GM19372 (cell line): Measurements from ENCODE around the gene PRKG1.

Experiments
- ATAC-seq: cut with Tn5 transposase; IDR thresholded peaks from one replicate; pipeline ENCODE4 v1.9.1; 2021; ENCODE audit warnings: mild to moderate bottlenecking, low read depth, moderate library complexity; ENCODE audit not compliant: unreplicated experiment

PRKG1 gene

GRCh38 chr10:51766423-51767102, 692.3 kb downstream of the PRKG1 start:
- ATAC-seq, result no peak

- ATAC-seq, result no peak
Measured at GRCh38 chr10:51767103-51767763, 692.9 kb downstream of the PRKG1 start.

GRCh38 chr10:51768886-51769465, 694.7 kb downstream of the PRKG1 start:
- no peak for ATAC-seq

- ATAC-seq, result no peak
Measured at GRCh38 chr10:51770709-51771108, 696.4 kb downstream of the PRKG1 start.

GRCh38 chr10:51772387-51772786, 698.1 kb downstream of the PRKG1 start:
- no peak for ATAC-seq

- ATAC-seq, result no peak
Measured at GRCh38 chr10:51773681-51774080, 699.4 kb downstream of the PRKG1 start.

- ATAC-seq, result no peak
Measured at GRCh38 chr10:51783941-51784340, 709.7 kb downstream of the PRKG1 start.

GRCh38 chr10:51786016-51786683, 711.9 kb downstream of the PRKG1 start:
- ATAC-seq, result no peak

- ATAC-seq, result no peak
Measured at GRCh38 chr10:51786684-51787035, 712.4 kb downstream of the PRKG1 start.

GRCh38 chr10:51788273-51788672, 714.0 kb downstream of the PRKG1 start:
- ATAC-seq, result no peak

GRCh38 chr10:51789118-51789517, 714.8 kb downstream of the PRKG1 start:
- no peak for ATAC-seq

GRCh38 chr10:51789903-51790302, 715.6 kb downstream of the PRKG1 start:
- ATAC-seq, result no peak

GRCh38 chr10:51792678-51793077, 718.4 kb downstream of the PRKG1 start:
- ATAC-seq, result no peak

GRCh38 chr10:51800121-51800520, 725.8 kb downstream of the PRKG1 start:
- no peak for ATAC-seq

- no peak for ATAC-seq
Measured at GRCh38 chr10:51800725-51801424, 726.6 kb downstream of the PRKG1 start.

GRCh38 chr10:51802030-51802429, 727.7 kb downstream of the PRKG1 start:
- no peak for ATAC-seq

- no peak for ATAC-seq
Measured at GRCh38 chr10:51804866-51805265, 730.6 kb downstream of the PRKG1 start.

GRCh38 chr10:51806079-51806835, 732.0 kb downstream of the PRKG1 start:
- no peak for ATAC-seq

GRCh38 chr10:51808187-51808586, 733.9 kb downstream of the PRKG1 start:
- no peak for ATAC-seq

GRCh38 chr10:51815723-51816122, 741.4 kb downstream of the PRKG1 start:
- no peak for ATAC-seq
